ENCODE results near the gene UST.

DNA sequence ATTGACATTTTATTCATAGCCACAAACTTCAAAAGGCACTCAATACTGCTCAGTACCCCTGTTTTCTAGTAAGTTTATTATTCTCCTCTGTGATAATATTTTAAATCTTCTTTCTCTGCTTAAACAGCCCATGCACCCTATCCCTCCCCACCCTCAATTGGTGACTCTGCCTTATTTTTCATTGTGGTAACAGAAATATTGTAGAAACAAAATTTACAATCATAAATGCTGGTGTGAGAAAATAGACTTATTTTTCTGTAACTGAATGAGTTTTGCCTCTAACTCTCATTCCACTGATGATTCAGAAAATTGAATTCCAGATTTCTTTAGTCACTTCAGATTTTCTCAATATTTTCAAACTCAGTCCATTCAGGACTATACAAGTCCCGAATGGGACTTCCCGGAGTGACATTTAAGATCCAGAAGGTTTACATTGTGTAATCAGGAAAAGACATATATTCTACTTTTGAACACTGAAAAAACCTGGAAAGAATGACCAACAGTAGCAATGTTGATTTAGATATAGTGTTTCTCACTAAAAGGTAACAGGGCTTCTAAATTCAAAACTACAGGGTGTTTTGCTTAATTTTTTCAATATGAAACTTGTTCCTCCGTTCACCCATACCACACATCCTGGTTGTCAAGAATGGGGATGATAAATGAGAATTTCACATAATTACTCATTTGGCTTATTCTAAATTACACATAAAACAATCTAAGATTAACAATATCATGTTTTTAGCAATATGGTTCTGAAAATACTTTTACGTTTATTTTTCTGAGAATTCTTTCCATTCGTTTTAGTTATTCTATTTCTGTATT, 34.8 kb upstream of the UST start:
- TF ChIP-seq ZNF274 (IDR thresholded peaks at IDR 0.05; ENCODE audit: low read depth, low read length) (no peak), YY1 (IDR thresholded peaks at IDR 0.05; ENCODE audit: insufficient read depth, insufficient read length) (no peak)

Data from NT2/D1 (cell line).